IMR-90 (cell line): ENCODE results near the gene HAS3. TPM values are rescaled to one million over a fixed set of nuclear protein-coding genes. Genes with fewer than 3 reads are reported as not detected.
"Not testable (repeated sequence)": the region's sequence is repeated elsewhere in the genome, so short reads cannot be mapped to it uniquely, and the experiment has no call there.

Experiments
- ATAC-seq: fragments of 200-7000 bp; cut with Tn5 transposase; 2 replicates; pipeline ENCODE4 v1.9.1; 2020; ENCODE audit warnings: low read depth, mild to moderate bottlenecking, moderate library complexity
- BruUV-seq: library from RNA; stranded (reverse); fragments of 400-500 nt; replicated peaks from 2 replicates; lab custom pipeline; 2021; lab: Mats Ljungman, UMichigan
- CTCF ChIA-PET: fragments of 300-600 bp; formaldehyde crosslinking; extraction: SDS; loops from one replicate; lab custom pipeline; 2021; ENCODE audit warnings: antibody characterized with exemption; lab: Yijun Ruan, JAX
- POLR2A ChIA-PET: fragments of 300-600 bp; sonication (Branson Sonifier 250); formaldehyde crosslinking; loops from one replicate; lab custom pipeline; 2022; ENCODE audit warnings: antibody characterized with exemption; ENCODE audit not compliant: unreplicated experiment; lab: Charles Lee
- DNase-seq: peaks from one replicate; pipeline ENCODE4 v3.0.0; 2013
- H2AFZ ChIP-seq: replicated peaks from 2 replicates; pipeline ENCODE3; 2013; ENCODE audit warnings: low read length, mild to moderate bottlenecking; ENCODE audit not compliant: poor library complexity
- H2AK5ac ChIP-seq: 2 replicates; pipeline ENCODE4 v1.6.1; 2013; ENCODE audit warnings: low read depth, low read length, inconsistent platforms
- H2AK9ac ChIP-seq: replicated peaks from 2 replicates; pipeline ENCODE3; 2013; ENCODE audit warnings: mild to moderate bottlenecking, low read depth, low read length, moderate library complexity; ENCODE audit not compliant: poor library complexity
- H2BK120ac ChIP-seq: 2 replicates; pipeline ENCODE4 v1.6.1; 2013; ENCODE audit warnings: low read depth, low read length, inconsistent platforms
- H2BK15ac ChIP-seq: 3 replicates; pipeline ENCODE4 v1.6.1; 2013; ENCODE audit warnings: low read depth, low read length, inconsistent platforms
- H2BK20ac ChIP-seq: 2 replicates; pipeline ENCODE4 v1.6.1; 2013; ENCODE audit warnings: low read depth, mild to moderate bottlenecking, inconsistent platforms, low read length, moderate library complexity
- H2BK5ac ChIP-seq: 2 replicates; pipeline ENCODE4 v1.6.1; 2013; ENCODE audit warnings: mild to moderate bottlenecking, low read depth, low read length, inconsistent platforms; ENCODE audit not compliant: poor library complexity, severe bottlenecking
- H3K14ac ChIP-seq: replicated peaks from 2 replicates; pipeline ENCODE4 v1.6.1; 2013; ENCODE audit warnings: low read depth, low read length, inconsistent platforms
- H3K18ac ChIP-seq: 2 replicates; pipeline ENCODE4 v1.6.1; 2013; ENCODE audit warnings: low read depth, low read length, control low read depth
- H3K23ac ChIP-seq: 2 replicates; pipeline ENCODE4 v1.6.1; 2013; ENCODE audit warnings: low read depth, low read length, inconsistent platforms
- H3K27ac ChIP-seq: 2 replicates; pipeline ENCODE4 v1.5.1; 2013; ENCODE audit warnings: mild to moderate bottlenecking, control low read depth, low read length; ENCODE audit not compliant: insufficient read depth
- H3K27me3 ChIP-seq: 2 replicates; pipeline ENCODE4 v1.6.1; 2013; ENCODE audit warnings: low read length; ENCODE audit not compliant: control insufficient read depth, insufficient read depth
- H3K36me3 ChIP-seq: 2 replicates; pipeline ENCODE4 v1.6.1; 2013; ENCODE audit warnings: low read length, mixed read lengths; ENCODE audit not compliant: control insufficient read depth, insufficient read depth
- H3K4ac ChIP-seq: 2 replicates; pipeline ENCODE4 v1.6.1; 2013; ENCODE audit warnings: low read depth, low read length, inconsistent platforms
- H3K4me1 ChIP-seq: 2 replicates; pipeline ENCODE4 v1.6.1; 2013; ENCODE audit warnings: low read length, mixed read lengths; ENCODE audit not compliant: control insufficient read depth, insufficient read depth
- H3K4me2 ChIP-seq: 2 replicates; pipeline ENCODE4 v1.6.1; 2013; ENCODE audit warnings: low read depth, mild to moderate bottlenecking, control low read depth, low read length, moderate library complexity
- H3K4me3 ChIP-seq: 2 replicates; pipeline ENCODE4 v1.5.1; 2013; ENCODE audit warnings: low read depth, mild to moderate bottlenecking, control low read depth, low read length, moderate library complexity; ENCODE audit not compliant: insufficient read depth
- H3K56ac ChIP-seq: 2 replicates; pipeline ENCODE4 v1.6.1; 2013; ENCODE audit warnings: low read length, inconsistent platforms; ENCODE audit not compliant: insufficient read depth; ENCODE audit errors: extremely low read depth
- H3K79me1 ChIP-seq, 2 experiments: 2 replicates each; pipeline ENCODE4 v1.6.1; 2013; ENCODE audit warnings: low read length in 2 of 2, inconsistent platforms in 1 of 2, low read depth in 1 of 2
- H3K9ac ChIP-seq: 2 replicates; pipeline ENCODE4 v1.6.1; 2013; ENCODE audit warnings: low read depth, low read length, control low read depth
- H3K9me1 ChIP-seq: 2 replicates; pipeline ENCODE4 v1.6.1; 2013; ENCODE audit warnings: low read length, inconsistent platforms; ENCODE audit not compliant: insufficient read depth
- H3K9me3 ChIP-seq: 2 replicates; pipeline ENCODE4 v1.6.1; 2013; ENCODE audit warnings: low read length; ENCODE audit not compliant: control insufficient read depth, insufficient read depth
- H4K20me1 ChIP-seq: 2 replicates; pipeline ENCODE4 v1.6.1; 2013; ENCODE audit warnings: low read length, inconsistent platforms; ENCODE audit not compliant: insufficient read depth
- H4K5ac ChIP-seq: 2 replicates; pipeline ENCODE4 v1.6.1; 2013; ENCODE audit warnings: mild to moderate bottlenecking, low read depth, low read length, control low read depth
- H4K8ac ChIP-seq, 2 experiments: 2 replicates each; pipeline ENCODE4 v1.6.1; 2013; ENCODE audit warnings: low read depth in 2 of 2, low read length in 2 of 2, control low read depth in 1 of 2, inconsistent platforms in 1 of 2
- H4K91ac ChIP-seq: 2 replicates; pipeline ENCODE4 v1.6.1; 2013; ENCODE audit warnings: low read depth, low read length, inconsistent platforms; ENCODE audit not compliant: insufficient read depth
- CEBPB ChIP-seq: IDR thresholded peaks from 2 replicates; pipeline ENCODE4 v1.6.1; 2012; ENCODE audit warnings: low read depth, low read length, improper control_type of control experiment
- FOS ChIP-seq: fragments of 150-350 bp; IDR thresholded peaks from 2 replicates; pipeline ENCODE4 v1.6.1; 2016; ENCODE audit warnings: low read depth, low read length
- POLR2A ChIP-seq: IDR thresholded peaks from 2 replicates; pipeline ENCODE4 v1.6.1; 2012; ENCODE audit warnings: mild to moderate bottlenecking, low read depth, low read length
- RFX5 ChIP-seq: IDR thresholded peaks from 2 replicates; pipeline ENCODE4 v1.8.0; 2012; ENCODE audit warnings: low read depth, mild to moderate bottlenecking, low read length, moderate library complexity
- SMC3 ChIP-seq: fragments of 150-350 bp; IDR thresholded peaks from 2 replicates; pipeline ENCODE4 v1.6.1; 2016; ENCODE audit warnings: low read depth, mild to moderate bottlenecking, antibody characterized with exemption, low read length, moderate library complexity
- WGBS, 2 experiments: methylation state at CpG; one replicate each; pipeline versions ENCODE4 v1.1.5 to v1.1.7; 2013; ENCODE audit warnings: missing lambda C conversion rate in 2 of 2; ENCODE audit not compliant: insufficient read length in 1 of 2; ENCODE audit errors: extremely low coverage in 2 of 2; 5-methylcytosine and 5-hydroxymethylcytosine counted together
- dilution Hi-C: fragments of 300-500 bp; cut with HindIII; formaldehyde crosslinking; loops from one replicate; pipeline ENCODE4 v1.14.3; 2018; ENCODE audit warnings: low sequenced_read_pairs; ENCODE audit not compliant: unreplicated experiment
- in situ Hi-C: fragments of 300-500 bp; cut with MboI; formaldehyde crosslinking; loops from 3 replicates; pipeline ENCODE4 v1.14.3; 2019; ENCODE audit warnings: low sequenced_read_pairs, inconsistent platforms, mixed read lengths
- intact Hi-C: fragments of 100-400 bp; cut with micrococcal nuclease; formaldehyde crosslinking; loops from 2 replicates; pipeline ENCODE4 v1.10.0; 2022
- polyA plus RNA-seq, 3 experiments: library from polyadenylated mRNA; depleted of rRNA; stranded (reverse); fragments of >200 nt; gene quantifications; 2 replicates each; pipeline ENCODE4 v1.2.3, GENCODE V29; 2012; ENCODE audit warnings: low replicate concordance in 1 of 3
- total RNA-seq: library from RNA; depleted of rRNA; stranded (reverse); fragments of >200 nt; gene quantifications from 2 replicates; pipeline ENCODE4 v1.2.3, GENCODE V29; 2012
- TF ChIP-seq, protein P1 (sequence below): fragments of 150-350 bp; IDR thresholded peaks from 2 replicates; pipeline ENCODE4 v1.6.1; 2017; ENCODE audit warnings: mild to moderate bottlenecking, antibody characterized with exemption, low read length, low read depth
- TF ChIP-seq, protein P2 (sequence below): conservative IDR thresholded peaks from 2 replicates; pipeline ENCODE4 v1.5.1; 2012; ENCODE audit warnings: mild to moderate bottlenecking, low read depth, low read length, improper control_type of control experiment

Gene HAS3
- total and polyA plus RNA-seq, 2 of the 4 experiments (the other 2 are of a cell fraction) = 0.36 to 0.97 TPM

DNA sequence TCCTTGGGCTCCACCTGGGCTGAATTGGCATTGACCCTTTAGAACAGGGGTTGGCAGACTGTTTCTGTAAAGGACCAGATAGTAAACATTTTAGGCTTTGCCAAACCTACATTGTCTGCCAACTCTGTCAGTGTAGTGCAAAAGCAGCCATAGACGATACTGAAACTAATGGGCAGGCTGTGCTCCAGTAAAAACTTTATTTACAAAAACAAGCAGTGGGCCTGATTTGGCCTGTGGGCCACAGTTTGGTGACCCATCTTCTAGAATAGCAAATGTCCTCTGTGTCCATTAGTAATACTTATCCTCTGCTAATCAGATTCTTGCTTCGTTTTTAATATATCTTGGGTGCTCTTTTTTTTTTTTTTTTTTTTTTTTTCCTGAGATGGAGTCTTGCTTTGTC, 33.2 kb downstream of the HAS3 start:
- in situ Hi-C loops (no loop called here), dilution Hi-C loops (no loop called here), intact Hi-C loops (no loop called here)
- ATAC-seq (no peak), DNase-seq (no peak)
- no peak overlapping the region for H3K27ac ChIP-seq
- H2AFZ ChIP-seq = no peak overlapping the region
- CTCF ChIA-PET = no interaction called here
- TF ChIP-seq POLR2A = no peak
- TF ChIP-seq, protein P1, sequence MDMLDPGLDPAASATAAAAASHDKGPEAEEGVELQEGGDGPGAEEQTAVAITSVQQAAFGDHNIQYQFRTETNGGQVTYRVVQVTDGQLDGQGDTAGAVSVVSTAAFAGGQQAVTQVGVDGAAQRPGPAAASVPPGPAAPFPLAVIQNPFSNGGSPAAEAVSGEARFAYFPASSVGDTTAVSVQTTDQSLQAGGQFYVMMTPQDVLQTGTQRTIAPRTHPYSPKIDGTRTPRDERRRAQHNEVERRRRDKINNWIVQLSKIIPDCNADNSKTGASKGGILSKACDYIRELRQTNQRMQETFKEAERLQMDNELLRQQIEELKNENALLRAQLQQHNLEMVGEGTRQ = no peak
- TF ChIP-seq FOS = no peak
- TF ChIP-seq, protein P2, sequence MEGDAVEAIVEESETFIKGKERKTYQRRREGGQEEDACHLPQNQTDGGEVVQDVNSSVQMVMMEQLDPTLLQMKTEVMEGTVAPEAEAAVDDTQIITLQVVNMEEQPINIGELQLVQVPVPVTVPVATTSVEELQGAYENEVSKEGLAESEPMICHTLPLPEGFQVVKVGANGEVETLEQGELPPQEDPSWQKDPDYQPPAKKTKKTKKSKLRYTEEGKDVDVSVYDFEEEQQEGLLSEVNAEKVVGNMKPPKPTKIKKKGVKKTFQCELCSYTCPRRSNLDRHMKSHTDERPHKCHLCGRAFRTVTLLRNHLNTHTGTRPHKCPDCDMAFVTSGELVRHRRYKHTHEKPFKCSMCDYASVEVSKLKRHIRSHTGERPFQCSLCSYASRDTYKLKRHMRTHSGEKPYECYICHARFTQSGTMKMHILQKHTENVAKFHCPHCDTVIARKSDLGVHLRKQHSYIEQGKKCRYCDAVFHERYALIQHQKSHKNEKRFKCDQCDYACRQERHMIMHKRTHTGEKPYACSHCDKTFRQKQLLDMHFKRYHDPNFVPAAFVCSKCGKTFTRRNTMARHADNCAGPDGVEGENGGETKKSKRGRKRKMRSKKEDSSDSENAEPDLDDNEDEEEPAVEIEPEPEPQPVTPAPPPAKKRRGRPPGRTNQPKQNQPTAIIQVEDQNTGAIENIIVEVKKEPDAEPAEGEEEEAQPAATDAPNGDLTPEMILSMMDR = no peak
- no peak for TF ChIP-seq CEBPB
- TF ChIP-seq SMC3 = no peak
- no peak for TF ChIP-seq RFX5
- no peaks in the 10 kb centered on the region for H3K9me3 ChIP-seq
- H3K9ac ChIP-seq = no peak overlapping the region
- H2BK20ac ChIP-seq = no peak overlapping the region
- H3K4me1 ChIP-seq = no peaks in the 10 kb centered on the region
- POLR2A ChIA-PET = no interaction called here
- no peak overlapping the region for H3K4me2 ChIP-seq
- H2BK120ac ChIP-seq = no peak overlapping the region
- no peak overlapping the region for H3K18ac ChIP-seq
- no peak overlapping the region for H3K14ac ChIP-seq
- no TSS peak for BruUV-seq
- no peaks in the 10 kb centered on the region for H3K27me3 ChIP-seq
- H2BK5ac ChIP-seq = no peak overlapping the region
- no peak overlapping the region for H2BK15ac ChIP-seq
- H4K20me1 ChIP-seq = no peaks in the 10 kb centered on the region
- H4K8ac ChIP-seq = no peak overlapping the region
- no peak overlapping the region for H2AK5ac ChIP-seq
- H4K91ac ChIP-seq = no peak overlapping the region
- H3K4me3 ChIP-seq = no peak overlapping the region
- H2AK9ac ChIP-seq = no peak overlapping the region
- H3K56ac ChIP-seq = no peak overlapping the region
- H4K5ac ChIP-seq = no peak overlapping the region
- H3K9me1 ChIP-seq = no peaks in the 10 kb centered on the region
- peaks cover 18 to 39% of the 10 kb centered on the region in 2 experiments for H3K79me1 ChIP-seq
- no peak overlapping the region for H3K23ac ChIP-seq
- no peak overlapping the region for H3K4ac ChIP-seq
- H3K36me3 ChIP-seq = peaks cover 38% of the 10 kb centered on the region
- WGBS, 2 experiments = 90% methylated on average over 1 of the region's 2 CpGs; no CpG with 5 or more reads in 1 of the 2 experiments

DNA sequence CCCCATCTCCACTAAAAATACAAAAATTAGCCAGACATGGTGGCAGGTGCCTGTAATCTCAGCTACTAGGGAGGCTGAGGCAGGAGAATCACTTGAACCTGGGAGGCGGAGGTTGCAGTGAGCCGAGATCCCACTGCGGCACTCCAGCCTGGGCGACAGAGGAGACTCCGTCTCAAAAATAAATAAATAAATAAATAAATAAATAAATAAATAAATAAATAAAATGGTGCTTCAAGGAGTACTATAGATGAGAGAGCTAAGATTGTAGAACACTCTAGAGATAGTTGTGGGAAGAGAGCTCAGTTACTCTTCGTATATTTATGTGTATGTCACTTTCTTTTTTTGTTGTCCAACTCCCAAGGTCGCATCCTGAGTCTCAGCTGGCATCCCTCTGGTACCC, 34.0 kb downstream of the HAS3 start:
- H3K23ac ChIP-seq, H3K4me1 ChIP-seq, H3K18ac ChIP-seq, H3K4ac ChIP-seq, POLR2A ChIA-PET, H4K20me1 ChIP-seq, H4K8ac ChIP-seq, H2BK5ac ChIP-seq, H3K9me1 ChIP-seq, H3K27me3 ChIP-seq, BruUV-seq, H4K5ac ChIP-seq, H2AK5ac ChIP-seq, H2AFZ ChIP-seq, H3K9ac ChIP-seq, DNase-seq, H2BK120ac ChIP-seq, H2BK20ac ChIP-seq, in situ Hi-C loops, H2AK9ac ChIP-seq, ATAC-seq, H3K4me3 ChIP-seq, intact Hi-C loops, CTCF ChIA-PET, dilution Hi-C loops, H3K14ac ChIP-seq, H3K9me3 ChIP-seq, H3K27ac ChIP-seq, H4K91ac ChIP-seq, H2BK15ac ChIP-seq, H3K56ac ChIP-seq, H3K4me2 ChIP-seq: not testable (repeated sequence)
- Histone ChIP-seq H3K79me1 (peaks cover 18 to 37% of the 10 kb centered on the region in 2 experiments), H3K36me3 (peaks cover 41% of the 10 kb centered on the region)
- 100% methylated on average over 1 of the region's 7 CpGs; no CpG with 5 or more reads in 1 of the 2 experiments for WGBS, 2 experiments
